ENCODE data around the gene COMT. TPM values are rescaled to one million over a fixed set of nuclear protein-coding genes. Genes with fewer than 3 reads are reported as not detected.

Gene COMT
- total and polyA plus RNA-seq, 2 donors = 53.6 to 74.5 TPM

- H3K27me3 ChIP-seq (ENCODE audit: control insufficient read depth in 2 of 2, insufficient read depth in 1 of 2, low read length in 1 of 2) = no peaks in the 10 kb centered on the region
- 64% methylated on average over 16 of the region's 16 CpGs for WGBS
- no peak overlapping the region for H3K4me3 ChIP-seq (ENCODE audit: low read length in 2 of 2)
- peak in 1 of 9 donors; percentile 53 for DNase-seq (ENCODE audit: low read depth in 6 of 9, low spot score in 9 of 9)
- peak overlapping the region in 1 of 2 donors; percentile 100 for H3K27ac ChIP-seq (ENCODE audit: low read depth in 1 of 2, low read length in 1 of 2)
- H3K9me3 ChIP-seq (ENCODE audit: control insufficient read depth in 2 of 2, insufficient read depth in 1 of 2, low read length in 1 of 2) = peaks cover 0 to 5% of the 10 kb centered on the region in 2 donors
- peaks cover 61 to 98% of the 10 kb centered on the region in 2 donors for H3K4me1 ChIP-seq (ENCODE audit: control insufficient read depth in 2 of 2, insufficient read depth in 2 of 2, low read length in 2 of 2)
- peaks cover 7 to 9% of the 10 kb centered on the region in 2 donors for H3K36me3 ChIP-seq (ENCODE audit: control insufficient read depth in 2 of 2, insufficient read depth in 2 of 2, low read length in 1 of 2)
Observed at GRCh38 chr22:19897726-19898125, 43.8 kb upstream of the COMT start.

- peak overlapping the region in 1 of 2 donors; percentile 100 for H3K27ac ChIP-seq (ENCODE audit: low read depth in 1 of 2, low read length in 1 of 2)
- DNase-seq (ENCODE audit: low read depth in 6 of 9, low spot score in 9 of 9) = peak in 1 of 9 donors; percentile 63
- 71% methylated on average over 7 of the region's 7 CpGs for WGBS
- peaks cover 7 to 9% of the 10 kb centered on the region in 2 donors for H3K36me3 ChIP-seq (ENCODE audit: control insufficient read depth in 2 of 2, insufficient read depth in 2 of 2, low read length in 1 of 2)
- H3K9me3 ChIP-seq (ENCODE audit: control insufficient read depth in 2 of 2, insufficient read depth in 1 of 2, low read length in 1 of 2) = peaks cover 0 to 5% of the 10 kb centered on the region in 2 donors
- no peaks in the 10 kb centered on the region for H3K27me3 ChIP-seq (ENCODE audit: control insufficient read depth in 2 of 2, insufficient read depth in 1 of 2, low read length in 1 of 2)
- no peak overlapping the region for H3K4me3 ChIP-seq (ENCODE audit: low read length in 2 of 2)
- peaks cover 56 to 98% of the 10 kb centered on the region in 2 donors for H3K4me1 ChIP-seq (ENCODE audit: control insufficient read depth in 2 of 2, insufficient read depth in 2 of 2, low read length in 2 of 2)
Observed at GRCh38 chr22:19898145-19898544, 43.4 kb upstream of the COMT start.

- Histone ChIP-seq H3K4me1 (ENCODE audit: control insufficient read depth in 2 of 2, insufficient read depth in 2 of 2, low read length in 2 of 2) (peaks cover 48 to 98% of the 10 kb centered on the region in 2 donors), H3K9me3 (ENCODE audit: control insufficient read depth in 2 of 2, insufficient read depth in 1 of 2, low read length in 1 of 2) (peaks cover 0 to 5% of the 10 kb centered on the region in 2 donors), H3K4me3 (ENCODE audit: low read length in 2 of 2) (no peak overlapping the region), H3K27ac (ENCODE audit: low read depth in 1 of 2, low read length in 1 of 2) (peak overlapping the region in 1 of 2 donors; percentile 100), H3K27me3 (ENCODE audit: control insufficient read depth in 2 of 2, insufficient read depth in 1 of 2, low read length in 1 of 2) (no peaks in the 10 kb centered on the region), H3K36me3 (ENCODE audit: control insufficient read depth in 2 of 2, insufficient read depth in 2 of 2, low read length in 1 of 2) (peaks cover 5 to 9% of the 10 kb centered on the region in 2 donors)
- DNase-seq (ENCODE audit: low read depth in 6 of 9, low spot score in 9 of 9) = no peak
- WGBS = 96% methylated on average over 16 of the region's 16 CpGs
Observed at GRCh38 chr22:19898831-19899567, 42.6 kb upstream of the COMT start.

GRCh38 chr22:19900707-19901436, 40.7 kb upstream of the COMT start:
- Histone ChIP-seq H3K27me3 (ENCODE audit: control insufficient read depth in 2 of 2, insufficient read depth in 1 of 2, low read length in 1 of 2) (no peaks in the 10 kb centered on the region), H3K27ac (ENCODE audit: low read depth in 1 of 2, low read length in 1 of 2) (no peak overlapping the region), H3K4me3 (ENCODE audit: low read length in 2 of 2) (no peak overlapping the region), H3K9me3 (ENCODE audit: control insufficient read depth in 2 of 2, insufficient read depth in 1 of 2, low read length in 1 of 2) (peaks cover 1 to 5% of the 10 kb centered on the region in 2 donors), H3K4me1 (ENCODE audit: control insufficient read depth in 2 of 2, insufficient read depth in 2 of 2, low read length in 2 of 2) (peaks cover 34 to 96% of the 10 kb centered on the region in 2 donors), H3K36me3 (ENCODE audit: control insufficient read depth in 2 of 2, insufficient read depth in 2 of 2, low read length in 1 of 2) (peaks cover 4 to 9% of the 10 kb centered on the region in 2 donors)
- 96% methylated on average over 13 of the region's 13 CpGs for WGBS
- DNase-seq (ENCODE audit: low read depth in 6 of 9, low spot score in 9 of 9) = no peak

- peaks cover 1 to 5% of the 10 kb centered on the region in 2 donors for H3K9me3 ChIP-seq (ENCODE audit: control insufficient read depth in 2 of 2, insufficient read depth in 1 of 2, low read length in 1 of 2)
- H3K4me3 ChIP-seq (ENCODE audit: low read length in 2 of 2) = no peak overlapping the region
- 96% methylated on average over 11 of the region's 11 CpGs for WGBS
- peaks cover 4 to 9% of the 10 kb centered on the region in 2 donors for H3K36me3 ChIP-seq (ENCODE audit: control insufficient read depth in 2 of 2, insufficient read depth in 2 of 2, low read length in 1 of 2)
- H3K27me3 ChIP-seq (ENCODE audit: control insufficient read depth in 2 of 2, insufficient read depth in 1 of 2, low read length in 1 of 2) = no peaks in the 10 kb centered on the region
- no peak for DNase-seq (ENCODE audit: low read depth in 6 of 9, low spot score in 9 of 9)
- H3K27ac ChIP-seq (ENCODE audit: low read depth in 1 of 2, low read length in 1 of 2) = no peak overlapping the region
- peaks cover 28 to 96% of the 10 kb centered on the region in 2 donors for H3K4me1 ChIP-seq (ENCODE audit: control insufficient read depth in 2 of 2, insufficient read depth in 2 of 2, low read length in 2 of 2)
Observed at GRCh38 chr22:19901577-19902244, 39.9 kb upstream of the COMT start.

GRCh38 chr22:19902245-19902715, 39.3 kb upstream of the COMT start:
- H3K9me3 ChIP-seq (ENCODE audit: control insufficient read depth in 2 of 2, insufficient read depth in 1 of 2, low read length in 1 of 2) = peaks cover 1 to 5% of the 10 kb centered on the region in 2 donors
- peaks cover 22 to 91% of the 10 kb centered on the region in 2 donors for H3K4me1 ChIP-seq (ENCODE audit: control insufficient read depth in 2 of 2, insufficient read depth in 2 of 2, low read length in 2 of 2)
- no peak overlapping the region for H3K4me3 ChIP-seq (ENCODE audit: low read length in 2 of 2)
- no peaks in the 10 kb centered on the region for H3K27me3 ChIP-seq (ENCODE audit: control insufficient read depth in 2 of 2, insufficient read depth in 1 of 2, low read length in 1 of 2)
- DNase-seq (ENCODE audit: low read depth in 6 of 9, low spot score in 9 of 9) = no peak
- H3K27ac ChIP-seq (ENCODE audit: low read depth in 1 of 2, low read length in 1 of 2) = no peak overlapping the region
- H3K36me3 ChIP-seq (ENCODE audit: control insufficient read depth in 2 of 2, insufficient read depth in 2 of 2, low read length in 1 of 2) = peaks cover 4 to 9% of the 10 kb centered on the region in 2 donors
- WGBS = 93% methylated on average over 7 of the region's 7 CpGs

- Histone ChIP-seq H3K36me3 (ENCODE audit: control insufficient read depth in 2 of 2, insufficient read depth in 2 of 2, low read length in 1 of 2) (peaks cover 4 to 9% of the 10 kb centered on the region in 2 donors), H3K4me1 (ENCODE audit: control insufficient read depth in 2 of 2, insufficient read depth in 2 of 2, low read length in 2 of 2) (peaks cover 15 to 84% of the 10 kb centered on the region in 2 donors), H3K27ac (ENCODE audit: low read depth in 1 of 2, low read length in 1 of 2) (no peak overlapping the region), H3K9me3 (ENCODE audit: control insufficient read depth in 2 of 2, insufficient read depth in 1 of 2, low read length in 1 of 2) (peaks cover 1 to 5% of the 10 kb centered on the region in 2 donors), H3K4me3 (ENCODE audit: low read length in 2 of 2) (no peak overlapping the region), H3K27me3 (ENCODE audit: control insufficient read depth in 2 of 2, insufficient read depth in 1 of 2, low read length in 1 of 2) (no peaks in the 10 kb centered on the region)
- DNase-seq (ENCODE audit: low read depth in 6 of 9, low spot score in 9 of 9) = no peak
- WGBS = 92% methylated on average over 9 of the region's 9 CpGs
Observed at GRCh38 chr22:19903031-19903430, 38.5 kb upstream of the COMT start.

- Histone ChIP-seq H3K27me3 (ENCODE audit: control insufficient read depth in 2 of 2, insufficient read depth in 1 of 2, low read length in 1 of 2) (no peaks in the 10 kb centered on the region), H3K36me3 (ENCODE audit: control insufficient read depth in 2 of 2, insufficient read depth in 2 of 2, low read length in 1 of 2) (peaks cover 4 to 9% of the 10 kb centered on the region in 2 donors), H3K4me3 (ENCODE audit: low read length in 2 of 2) (no peak overlapping the region), H3K4me1 (ENCODE audit: control insufficient read depth in 2 of 2, insufficient read depth in 2 of 2, low read length in 2 of 2) (peaks cover 10 to 79% of the 10 kb centered on the region in 2 donors), H3K27ac (ENCODE audit: low read depth in 1 of 2, low read length in 1 of 2) (no peak overlapping the region), H3K9me3 (ENCODE audit: control insufficient read depth in 2 of 2, insufficient read depth in 1 of 2, low read length in 1 of 2) (peaks cover 1 to 5% of the 10 kb centered on the region in 2 donors)
- DNase-seq (ENCODE audit: low read depth in 6 of 9, low spot score in 9 of 9) = no peak
- whole genome bisulfite sequencing = 92% methylated on average over 12 of the region's 12 CpGs
Observed at GRCh38 chr22:19903513-19903912, 38.1 kb upstream of the COMT start.
